Measurements from ENCODE around the gene SNRPF.
"Not testable (repeated sequence)": the region's sequence is repeated elsewhere in the genome, so short reads cannot be mapped to it uniquely, and the experiment has no call there.

The SNRPF gene

GRCh38 chr12:95858451-95859343 lies at the start of gene SNRPF:
Gene SNRPF, plus strand, starts transcription at chr12:95858952. Its CDS starts 122 bp downstream, at chr12:95859074.
- peak; percentile 88 for DNase-seq (ENCODE audit: low read depth in 2 of 2)

DNA sequence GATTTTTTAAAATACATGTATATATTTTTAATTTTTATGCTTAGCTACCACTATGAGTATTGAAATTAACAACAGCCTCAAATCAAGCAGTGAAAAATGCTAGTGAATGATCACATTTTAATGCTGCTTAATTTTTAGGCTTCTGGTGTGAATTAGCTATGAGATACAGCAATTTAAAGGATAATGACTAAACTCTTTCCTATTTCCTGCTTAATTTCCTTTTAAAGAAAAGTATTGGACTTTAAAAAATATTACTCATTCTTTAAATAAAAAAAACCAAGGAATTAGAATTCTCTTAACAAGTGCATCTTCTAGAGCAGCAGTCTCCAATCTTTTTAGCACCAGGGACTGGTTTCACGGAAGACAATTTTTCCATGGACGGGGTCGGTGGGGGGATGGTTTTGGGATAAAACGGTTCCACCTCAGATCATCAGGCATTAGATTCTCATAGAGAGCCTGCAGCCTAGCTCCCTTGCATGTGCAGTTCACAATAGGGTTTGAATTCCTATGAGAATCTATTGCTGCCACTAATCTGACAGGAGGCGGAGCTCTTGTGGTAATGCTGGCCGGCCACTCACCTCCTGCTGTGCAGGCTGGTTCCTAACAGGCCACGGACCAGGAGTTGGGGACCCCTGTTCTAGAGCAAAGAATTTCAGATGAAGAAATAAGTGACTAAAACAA lies 49.6 kb upstream of the SNRPF start:
- DNase-seq (ENCODE audit: low read depth in 2 of 2), result no peak

GRCh38 chr12:95810411-95810810 lies 48.3 kb upstream of the SNRPF start:
- no peak for DNase-seq (ENCODE audit: low read depth in 2 of 2)

DNA sequence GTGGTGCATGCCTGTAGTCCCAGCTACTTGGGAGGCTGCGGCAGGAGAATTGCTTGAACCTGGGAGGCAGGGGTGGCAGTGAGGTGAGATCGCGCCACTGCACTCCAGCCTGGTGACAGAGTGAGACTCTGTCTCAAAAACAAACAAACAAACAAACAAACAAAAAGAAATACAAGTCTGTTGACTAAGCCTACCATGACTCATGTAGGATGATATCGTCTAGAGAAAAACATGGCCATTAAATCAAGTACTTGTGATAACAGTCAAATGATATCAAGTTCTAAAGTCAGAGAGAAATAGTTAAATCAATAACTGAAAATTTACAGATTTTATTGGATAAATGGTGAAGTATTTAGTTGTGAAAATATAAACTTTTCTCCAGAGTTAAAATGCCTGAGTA lies 46.6 kb upstream of the SNRPF start:
- not testable (repeated sequence) for DNase-seq (ENCODE audit: low read depth in 2 of 2)

- DNase-seq (ENCODE audit: low read depth in 2 of 2), result peak in 1 of 2 experiments; percentile 13
These were observed 43.0 kb upstream of the SNRPF start for GRCh38 chr12:95815632-95816212.

GRCh38 chr12:95820096-95820703 lies 38.6 kb upstream of the SNRPF start:
- DNase-seq (ENCODE audit: low read depth in 2 of 2), result peak in 1 of 2 experiments; percentile 23

GRCh38 chr12:95829395-95829794 lies 29.4 kb upstream of the SNRPF start:
- no peak for DNase-seq (ENCODE audit: low read depth in 2 of 2)

DNA sequence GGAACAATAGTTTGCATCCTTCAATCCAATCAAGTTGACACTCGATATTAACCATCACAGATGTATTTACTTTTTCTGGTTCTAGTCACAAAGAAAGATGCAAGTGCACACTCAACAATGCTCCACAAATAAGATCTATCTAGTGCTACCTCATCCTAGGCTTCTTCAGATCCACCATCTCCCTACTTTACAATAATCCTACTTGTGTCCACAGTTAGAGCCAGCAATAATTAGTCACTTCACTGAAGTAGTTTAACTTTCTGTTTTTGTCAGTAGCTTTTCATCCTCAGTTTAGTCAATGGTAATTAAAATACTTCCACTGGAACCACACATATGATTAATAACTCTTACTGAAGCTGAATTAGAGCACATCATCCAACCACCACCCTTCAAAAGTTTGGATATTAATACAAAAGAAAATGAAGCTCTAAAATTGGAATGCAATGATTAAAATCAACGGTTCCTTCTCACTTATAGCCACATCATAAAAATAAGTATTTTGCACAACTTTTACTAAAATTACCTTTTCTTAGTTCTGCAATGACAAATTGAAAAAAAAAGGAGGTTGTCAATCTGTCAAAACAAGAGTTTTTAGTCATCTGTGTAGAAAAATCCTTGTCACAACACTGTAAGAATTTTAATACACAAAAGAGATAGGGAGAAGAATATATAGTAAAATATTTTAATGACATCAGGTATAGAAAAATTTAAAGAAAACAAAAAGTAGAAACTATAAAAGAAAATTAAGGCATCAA lies 28.2 kb upstream of the SNRPF start:
- DNase-seq (ENCODE audit: low read depth in 2 of 2), result no peak

GRCh38 chr12:95834572-95834971 lies 24.2 kb upstream of the SNRPF start:
- no peak for DNase-seq (ENCODE audit: low read depth in 2 of 2)

DNA sequence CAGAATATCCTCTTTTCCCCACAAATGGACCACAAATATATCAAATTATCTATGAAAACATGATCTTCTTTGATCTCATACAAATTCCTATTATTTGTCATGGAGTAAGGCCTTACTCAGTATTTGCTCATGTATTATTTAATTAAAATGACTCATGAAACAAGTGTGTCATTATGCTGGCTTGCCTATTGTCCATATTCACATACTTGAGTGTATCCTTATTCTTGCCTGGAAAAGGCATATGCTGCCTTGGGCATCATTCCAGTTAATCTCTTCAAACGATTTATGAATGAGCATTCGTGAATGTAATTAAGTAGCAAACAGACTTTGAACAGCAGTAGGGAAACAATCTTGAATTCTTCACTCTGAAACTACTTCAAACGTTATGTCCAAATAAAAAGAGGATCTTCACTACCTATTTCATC lies 22.6 kb upstream of the SNRPF start:
- peak in 1 of 2 experiments; percentile 20 for DNase-seq (ENCODE audit: low read depth in 2 of 2)

- DNase-seq (ENCODE audit: low read depth in 2 of 2), result no peak
These were observed 22.0 kb upstream of the SNRPF start for GRCh38 chr12:95836630-95837239.

GRCh38 chr12:95837240-95838038 lies 21.3 kb upstream of the SNRPF start:
- DNase-seq (ENCODE audit: low read depth in 2 of 2), result no peak

DNA sequence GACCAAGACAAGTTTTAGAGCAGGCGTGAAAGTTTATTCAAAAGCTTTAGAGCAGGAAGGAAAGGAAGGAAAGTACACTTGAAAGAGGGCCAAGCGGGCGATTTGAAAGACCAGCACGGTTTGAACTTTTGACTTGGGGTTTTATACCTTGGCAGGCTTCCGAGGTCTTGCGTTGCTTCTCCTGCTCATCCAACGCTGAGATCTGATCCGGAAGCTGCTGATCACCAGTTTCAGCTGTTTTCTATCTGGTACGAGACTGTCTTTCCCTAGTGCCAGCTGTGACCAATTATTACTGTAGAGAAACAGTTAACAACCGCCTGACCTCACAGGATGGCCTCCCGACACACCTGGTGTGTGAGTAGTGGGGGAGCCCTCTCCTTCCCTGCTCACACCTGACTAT lies 20.6 kb upstream of the SNRPF start:
- DNase-seq (ENCODE audit: low read depth in 2 of 2), result peak in 1 of 2 experiments; percentile 22

DNA sequence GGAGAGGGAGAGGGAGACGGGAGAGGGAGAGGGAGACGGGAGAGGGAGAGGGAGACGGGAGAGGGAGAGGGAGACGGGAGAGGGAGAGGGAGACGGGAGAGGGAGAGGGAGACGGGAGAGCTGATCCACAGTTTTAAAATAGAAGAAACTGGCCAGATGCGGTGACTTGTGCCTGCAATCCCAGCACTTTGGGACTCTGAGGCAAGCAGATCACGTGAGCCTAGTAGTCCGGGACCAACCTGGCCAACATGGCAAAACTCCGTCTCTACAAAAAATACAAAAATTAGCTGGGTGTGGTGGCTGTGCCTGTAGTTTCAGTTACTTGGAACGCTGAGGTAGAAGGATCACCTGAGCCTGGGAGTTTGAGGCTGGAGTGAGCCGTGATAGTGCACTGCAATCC lies 16.3 kb upstream of the SNRPF start:
- not testable (repeated sequence) for DNase-seq (ENCODE audit: low read depth in 2 of 2)

- no peak for DNase-seq (ENCODE audit: low read depth in 2 of 2)
These were observed 10.0 kb upstream of the SNRPF start for GRCh38 chr12:95848575-95849388.

GRCh38 chr12:95851606-95852005 lies 7.1 kb upstream of the SNRPF start:
- DNase-seq (ENCODE audit: low read depth in 2 of 2), result no peak

DNA sequence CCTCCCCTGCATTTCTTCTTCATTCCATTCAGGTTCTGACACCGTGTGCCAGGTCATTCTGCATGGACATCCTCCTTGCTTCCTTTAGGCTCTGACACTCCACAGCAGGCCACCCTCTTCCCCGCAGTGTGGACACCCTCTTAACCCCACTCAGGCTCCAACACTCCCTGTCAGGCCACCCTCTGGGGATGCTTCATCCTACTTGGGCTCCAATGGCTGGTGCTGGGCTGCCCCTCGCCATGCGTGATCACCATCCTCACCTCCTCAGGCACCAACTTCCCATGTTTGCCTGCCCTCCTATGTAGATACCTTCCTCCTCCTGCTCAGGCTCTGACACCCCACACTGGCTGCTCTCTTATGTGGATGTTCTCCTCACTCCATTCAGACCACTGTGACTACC lies 6.6 kb upstream of the SNRPF start:
- DNase-seq (ENCODE audit: low read depth in 2 of 2), result no peak

- DNase-seq (ENCODE audit: low read depth in 2 of 2), result no peak
These were observed 1.6 kb upstream of the SNRPF start for GRCh38 chr12:95857156-95857555.

- DNase-seq (ENCODE audit: low read depth in 2 of 2), result no peak
These were observed 953 bp upstream of the SNRPF start for GRCh38 chr12:95857799-95858198.

Measured in fibroblast of skin of left biceps (primary cell).